ENCODE data around the gene NPTX1.

DNA sequence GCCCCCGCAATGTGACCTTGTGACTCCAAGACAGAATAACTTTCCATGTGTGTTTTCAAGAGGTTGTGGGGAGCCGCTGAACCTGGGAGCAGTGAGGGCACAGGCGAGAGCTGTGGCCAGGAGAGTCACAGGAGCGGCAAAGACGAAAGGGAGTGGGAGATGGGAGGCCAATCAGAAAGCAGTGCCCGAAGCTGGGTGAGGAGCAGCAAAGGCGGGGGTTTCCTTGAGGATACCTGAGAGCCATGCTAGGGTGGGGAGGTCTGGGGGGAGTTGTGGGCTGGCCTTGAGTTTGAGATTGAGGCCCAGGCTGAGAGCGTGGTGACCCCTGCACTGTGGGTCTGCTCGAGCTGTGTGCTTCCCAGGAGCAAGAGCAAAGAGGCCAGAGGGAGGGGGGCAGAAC is 23.2 kb upstream of the NPTX1 start:
- TF ChIP-seq POLR2A (IDR thresholded peaks at IDR 0.05), result no peak
- TF ChIP-seq, protein P1, sequence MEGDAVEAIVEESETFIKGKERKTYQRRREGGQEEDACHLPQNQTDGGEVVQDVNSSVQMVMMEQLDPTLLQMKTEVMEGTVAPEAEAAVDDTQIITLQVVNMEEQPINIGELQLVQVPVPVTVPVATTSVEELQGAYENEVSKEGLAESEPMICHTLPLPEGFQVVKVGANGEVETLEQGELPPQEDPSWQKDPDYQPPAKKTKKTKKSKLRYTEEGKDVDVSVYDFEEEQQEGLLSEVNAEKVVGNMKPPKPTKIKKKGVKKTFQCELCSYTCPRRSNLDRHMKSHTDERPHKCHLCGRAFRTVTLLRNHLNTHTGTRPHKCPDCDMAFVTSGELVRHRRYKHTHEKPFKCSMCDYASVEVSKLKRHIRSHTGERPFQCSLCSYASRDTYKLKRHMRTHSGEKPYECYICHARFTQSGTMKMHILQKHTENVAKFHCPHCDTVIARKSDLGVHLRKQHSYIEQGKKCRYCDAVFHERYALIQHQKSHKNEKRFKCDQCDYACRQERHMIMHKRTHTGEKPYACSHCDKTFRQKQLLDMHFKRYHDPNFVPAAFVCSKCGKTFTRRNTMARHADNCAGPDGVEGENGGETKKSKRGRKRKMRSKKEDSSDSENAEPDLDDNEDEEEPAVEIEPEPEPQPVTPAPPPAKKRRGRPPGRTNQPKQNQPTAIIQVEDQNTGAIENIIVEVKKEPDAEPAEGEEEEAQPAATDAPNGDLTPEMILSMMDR (IDR thresholded peaks at IDR 0.05), result no peak
